Body of pancreas (tissue), 4 donors: ENCODE measurements around the gene CRB1.

Experiments used
- CTCF ChIP-seq, 7 experiments: fragments of 450-650 bp in 4 of 7; fragments of 200-600 bp in 3 of 7; sonication (generic) in 3 of 7; IDR thresholded peaks; one replicate each; pipeline ENCODE4 v1.5.1; 2016 to 2019; ENCODE audit warnings: antibody characterized with exemption in 7 of 7
- POLR2A ChIP-seq, 3 donors: fragments of 450-650 bp; IDR thresholded peaks; one replicate each; pipeline ENCODE4 v1.6.1; 2016; ENCODE audit warnings: antibody characterized with exemption in 3 of 3, mild to moderate bottlenecking in 2 of 3

GRCh38 chr1:197374428-197374827, 106.4 kb downstream of the CRB1 start:
- TF ChIP-seq CTCF (IDR thresholded peaks at IDR 0.05): no peak
- TF ChIP-seq POLR2A (IDR thresholded peaks at IDR 0.05): no peak
